UCSD-AML1 (cell line): ENCODE measurements around the gene TICRR.

Source experiments
- DNase-seq: peaks from one replicate; lab custom pipeline; 2025; ENCODE audit not compliant: unreplicated experiment; lab: John Stamatoyannopoulos, UW

Gene TICRR

DNA sequence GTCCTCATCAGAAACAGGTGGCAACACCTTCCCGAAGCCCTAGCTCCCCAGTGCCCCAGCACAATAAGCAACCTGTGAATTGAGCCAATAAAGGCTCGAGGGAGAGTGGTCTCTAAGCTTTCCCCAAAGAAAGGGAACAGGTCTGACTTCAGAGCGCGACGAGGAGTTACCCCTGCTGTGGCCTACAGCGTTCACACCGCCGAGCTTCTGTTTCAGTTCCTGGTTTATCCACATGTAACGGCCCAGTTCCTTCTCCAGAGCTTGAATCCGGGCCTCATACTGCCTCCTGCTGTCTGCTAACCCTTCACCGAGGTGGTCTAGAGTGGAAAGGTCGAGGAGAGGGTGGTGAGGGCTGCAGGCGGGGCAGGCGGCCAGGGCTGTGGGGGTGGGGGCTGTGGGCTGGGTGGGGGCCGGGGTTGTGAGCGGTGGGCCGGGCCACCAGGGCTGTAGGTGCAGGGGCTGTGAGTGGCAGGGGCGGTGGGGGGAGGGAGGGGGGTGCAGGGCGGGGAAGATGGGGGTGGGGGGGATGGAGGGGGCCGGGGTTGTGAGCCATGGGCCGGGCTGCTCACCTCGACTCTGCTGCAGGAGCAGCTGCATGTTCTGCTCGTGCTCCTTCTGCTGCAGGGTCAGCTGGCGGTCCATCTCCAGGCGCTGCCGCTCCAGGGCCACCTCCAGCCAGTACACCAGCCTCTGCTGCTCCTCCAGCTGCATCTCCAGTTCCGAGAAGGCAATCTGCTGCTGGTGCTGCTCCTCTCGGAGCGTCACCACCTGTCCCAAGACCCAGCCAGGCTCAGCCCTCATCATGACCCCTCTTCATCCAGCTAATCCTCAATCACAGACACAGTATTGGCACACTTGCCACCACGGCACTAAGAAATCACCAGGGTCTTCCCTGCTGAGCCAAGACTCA lies 53.8 kb downstream of the TICRR start:
- DNase-seq: no peak

DNA sequence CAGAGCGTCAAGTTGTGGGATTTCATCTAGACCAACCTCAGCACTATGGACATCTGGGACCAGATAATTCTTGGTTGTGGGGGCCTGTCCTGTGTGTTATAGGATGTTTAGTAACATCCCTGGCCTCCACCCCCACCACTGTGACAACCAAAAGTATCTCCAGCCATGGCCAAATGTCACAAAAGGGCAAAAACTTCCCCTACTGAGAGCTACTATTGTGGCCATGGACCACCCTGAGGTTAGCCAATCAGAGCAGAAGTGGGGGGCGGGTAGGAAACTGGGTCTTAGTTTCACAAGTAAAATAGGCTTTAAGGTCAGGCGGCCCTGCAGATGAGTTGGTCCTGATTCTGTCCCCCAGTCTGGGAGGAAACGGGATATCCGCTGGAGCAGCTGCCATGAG lies 54.6 kb downstream of the TICRR start:
- DNase-seq: no peak

DNA sequence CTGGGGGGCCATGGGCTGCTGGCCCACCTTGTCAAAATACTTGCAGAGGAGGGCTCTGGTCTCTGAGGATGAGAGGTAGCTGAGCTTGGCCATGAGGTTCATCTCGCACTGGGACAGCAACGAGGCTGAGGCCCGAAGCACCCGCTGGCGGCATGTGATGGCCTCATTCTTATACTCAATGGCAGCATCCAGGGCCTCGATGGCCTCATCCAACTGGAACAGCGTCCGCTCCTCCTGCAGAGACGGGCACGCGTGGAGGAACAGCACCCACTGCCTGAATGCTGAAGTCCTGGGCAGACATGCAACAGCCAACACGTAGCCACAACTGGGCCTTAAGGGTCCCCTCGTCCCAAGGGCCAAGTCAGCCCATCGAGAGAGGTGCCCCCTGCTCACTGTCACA lies 55.0 kb downstream of the TICRR start:
- no peak for DNase-seq

DNA sequence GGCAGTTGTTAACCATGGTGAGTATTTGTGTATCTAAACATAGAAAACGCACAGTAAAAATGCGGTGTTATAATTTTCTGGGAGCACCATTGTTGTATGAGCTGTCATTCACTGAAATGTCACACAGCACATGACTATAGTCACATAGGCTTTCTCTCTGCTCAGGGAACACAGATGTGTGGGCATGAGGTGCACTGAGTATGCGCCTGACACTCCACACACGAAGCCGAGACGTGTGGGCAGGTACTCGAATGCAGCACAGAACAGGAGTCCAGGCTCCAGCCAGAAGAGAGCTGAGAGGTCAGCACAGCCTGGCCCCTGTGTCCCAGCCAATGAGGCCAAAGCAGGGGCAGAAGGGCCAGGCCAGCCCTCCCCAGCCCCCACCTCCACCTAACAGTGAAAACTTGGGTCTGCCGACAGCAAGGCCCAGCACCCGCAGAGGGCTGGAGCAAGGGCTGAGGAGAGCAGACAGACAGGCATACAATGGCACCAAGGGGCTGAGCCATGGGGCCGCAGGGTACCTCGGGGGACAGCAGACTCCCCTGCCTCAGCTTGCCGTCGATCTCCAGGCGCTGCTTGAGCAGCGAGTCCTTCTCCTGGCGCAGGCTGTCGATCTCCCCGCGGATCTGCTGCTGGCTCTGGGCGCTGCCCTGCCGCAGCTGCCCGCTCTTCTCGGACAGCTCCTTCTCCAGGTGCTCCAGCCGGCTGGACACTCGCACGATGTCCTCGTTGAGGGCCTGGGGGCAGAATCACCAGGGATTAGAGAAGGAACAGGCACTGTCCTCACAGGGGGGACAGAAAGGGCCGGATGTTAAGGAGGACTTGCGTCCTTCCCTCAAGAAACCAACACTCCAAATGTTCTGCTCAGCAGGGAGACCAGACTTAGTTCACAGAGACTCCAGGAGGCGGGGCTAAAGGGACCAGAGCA lies 56.0 kb downstream of the TICRR start:
- no peak for DNase-seq

DNA sequence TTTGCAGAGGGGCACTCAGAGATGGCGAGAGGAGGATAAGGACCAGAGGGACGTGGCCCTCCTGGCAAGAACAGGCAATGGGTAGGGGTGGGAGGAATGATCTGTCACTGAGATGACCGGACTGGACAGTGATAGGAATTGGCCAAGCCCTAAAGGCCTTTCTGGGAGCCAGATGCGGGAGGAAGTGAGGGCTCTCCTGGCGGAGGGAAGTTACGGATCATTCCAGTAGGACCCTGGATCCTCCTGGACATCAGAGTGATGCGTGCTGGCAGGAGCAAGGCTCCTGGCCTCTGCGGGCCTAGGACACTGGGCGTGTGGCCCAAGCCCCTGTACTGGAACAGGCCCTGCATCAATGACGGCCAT lies 56.6 kb downstream of the TICRR start:
- no peak for DNase-seq

DNA sequence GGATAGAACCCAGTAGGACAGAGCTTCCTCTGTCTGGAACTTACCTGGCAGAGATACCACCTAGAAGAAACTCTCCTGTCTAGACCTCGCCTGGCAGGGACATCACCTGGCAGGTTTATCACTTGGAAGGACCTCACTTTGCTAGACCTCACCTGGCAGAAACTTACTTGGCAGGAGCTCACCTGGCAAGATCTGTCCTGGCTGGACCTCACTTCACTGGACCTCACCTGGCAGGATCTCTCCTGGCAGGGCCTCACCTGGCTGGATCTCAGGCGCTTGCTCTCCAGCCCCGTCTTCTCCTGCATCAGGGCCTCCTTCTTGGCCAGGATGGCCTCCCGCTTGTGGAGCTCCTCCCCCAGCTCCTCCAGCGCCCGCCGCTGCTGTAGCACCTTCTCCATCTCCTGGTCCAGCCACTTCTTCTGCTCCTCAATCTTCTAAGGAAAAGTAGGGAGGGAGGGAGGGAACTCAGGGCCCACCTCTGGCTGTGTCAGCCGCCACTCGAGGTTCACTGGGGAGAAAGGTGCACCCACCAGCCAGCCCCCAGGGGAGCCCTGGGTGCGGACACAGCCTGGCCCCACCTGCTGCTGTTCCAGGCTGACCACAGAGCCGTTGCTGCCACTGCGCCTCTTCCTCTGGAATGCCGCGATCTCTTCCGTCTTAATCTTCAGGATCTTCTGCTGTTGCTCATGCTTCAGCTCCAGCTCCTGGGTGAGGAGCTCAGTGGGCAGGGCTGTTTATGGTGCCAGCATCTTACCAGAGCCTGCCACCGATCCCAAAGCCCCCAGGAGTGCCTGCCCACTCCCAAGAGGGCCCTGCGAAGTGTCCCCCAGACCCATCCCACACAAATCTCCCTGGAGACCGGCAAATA lies 57.5 kb downstream of the TICRR start:
- DNase-seq: no peak

DNA sequence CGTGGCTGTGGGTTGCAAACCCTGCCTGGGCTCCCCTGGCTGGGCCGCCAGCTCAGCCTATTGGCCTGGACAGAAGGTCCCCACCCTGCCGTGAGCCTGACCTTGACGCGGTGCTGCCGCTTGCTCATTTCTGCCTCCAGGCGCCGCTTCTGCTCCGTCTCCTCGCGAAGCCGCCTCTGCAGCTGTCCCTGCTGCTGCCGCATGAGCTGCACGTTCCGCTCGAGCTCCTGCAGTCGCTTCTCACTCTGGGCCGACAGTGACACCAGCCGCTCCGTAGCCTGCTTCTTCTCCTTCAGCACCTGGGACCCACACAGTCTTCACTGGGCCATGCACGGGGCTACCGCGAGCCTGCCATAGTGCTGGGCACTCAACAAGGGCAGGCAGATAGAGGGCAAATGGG lies 58.3 kb downstream of the TICRR start:
- no peak for DNase-seq

DNA sequence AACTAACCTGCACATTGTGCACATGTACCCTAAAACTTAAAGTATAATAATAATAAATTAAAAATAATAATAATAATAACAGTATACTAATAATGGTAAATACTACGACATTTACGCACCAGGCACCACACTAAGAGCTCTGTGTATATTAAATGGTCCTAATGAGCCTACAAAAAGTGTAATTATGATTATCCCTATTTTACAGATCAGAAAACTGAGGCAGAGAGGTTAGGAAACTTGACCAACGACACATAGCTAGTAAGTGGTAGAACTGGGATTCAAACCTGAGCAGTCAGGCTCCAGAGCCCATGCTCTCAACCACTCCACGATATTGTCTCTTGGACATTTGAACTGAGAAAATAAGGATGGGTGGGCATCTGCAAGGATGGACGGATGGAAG lies 65.0 kb downstream of the TICRR start:
- DNase-seq: no peak

DNA sequence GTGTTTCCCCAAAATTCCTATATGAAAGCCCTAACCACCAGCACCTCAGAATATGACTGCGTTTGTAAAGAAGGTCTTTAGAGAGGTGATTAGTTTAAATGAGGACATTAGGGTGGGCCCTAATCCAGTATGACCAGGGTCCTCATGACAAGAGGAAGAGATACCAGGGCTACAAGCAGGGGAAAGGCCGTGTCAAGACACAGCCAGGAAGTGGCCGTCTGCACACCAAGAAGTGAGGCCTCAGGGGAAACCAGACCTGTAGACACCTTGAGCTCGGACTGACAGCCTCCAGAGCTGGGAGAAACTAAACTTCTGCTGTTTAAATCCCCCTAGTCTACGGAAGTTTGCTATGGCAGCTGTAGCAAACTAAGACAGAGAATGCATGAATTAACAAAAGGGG lies 65.8 kb downstream of the TICRR start:
- no peak for DNase-seq

DNA sequence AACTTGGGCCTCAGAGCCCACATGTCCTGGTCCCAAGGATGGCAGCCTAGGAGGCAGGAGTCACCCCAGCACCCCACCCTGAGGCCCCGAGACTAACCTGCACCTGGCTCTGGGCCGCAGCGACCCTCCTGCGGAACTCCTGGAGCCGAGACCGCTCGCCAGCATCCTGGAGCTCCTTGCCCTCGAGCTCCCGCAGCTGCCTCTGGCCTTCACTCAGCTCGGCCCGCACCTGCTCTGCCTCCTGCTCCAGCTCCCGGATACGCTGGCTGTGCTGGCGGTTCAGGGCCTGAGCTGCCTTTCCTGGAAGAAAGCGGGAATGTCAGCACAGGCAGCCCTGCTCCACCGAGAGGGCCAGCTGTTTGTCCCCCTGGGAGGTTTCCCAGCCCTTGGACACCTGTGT lies 66.8 kb downstream of the TICRR start:
- no peak for DNase-seq

DNA sequence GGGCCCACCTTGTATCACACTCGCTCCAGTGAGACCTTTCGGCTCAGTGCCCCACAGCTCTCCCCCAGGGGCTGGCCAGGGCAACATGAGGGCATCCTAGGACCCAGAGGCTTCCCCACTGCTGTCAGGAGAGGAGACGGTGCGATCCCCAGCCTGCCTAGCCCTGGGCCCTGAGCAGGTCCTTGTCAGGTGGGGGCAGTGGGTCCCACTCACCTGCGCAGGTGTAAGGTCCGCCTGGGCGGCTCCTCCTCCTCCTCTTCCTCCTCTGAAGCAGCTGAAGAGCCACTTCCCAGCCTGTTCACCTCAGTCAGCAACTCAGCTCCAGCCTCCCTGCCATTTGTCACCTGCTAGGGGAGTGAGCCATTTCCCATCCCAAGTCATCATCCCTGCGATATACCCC lies 70.4 kb downstream of the TICRR start:
- DNase-seq: no peak

DNA sequence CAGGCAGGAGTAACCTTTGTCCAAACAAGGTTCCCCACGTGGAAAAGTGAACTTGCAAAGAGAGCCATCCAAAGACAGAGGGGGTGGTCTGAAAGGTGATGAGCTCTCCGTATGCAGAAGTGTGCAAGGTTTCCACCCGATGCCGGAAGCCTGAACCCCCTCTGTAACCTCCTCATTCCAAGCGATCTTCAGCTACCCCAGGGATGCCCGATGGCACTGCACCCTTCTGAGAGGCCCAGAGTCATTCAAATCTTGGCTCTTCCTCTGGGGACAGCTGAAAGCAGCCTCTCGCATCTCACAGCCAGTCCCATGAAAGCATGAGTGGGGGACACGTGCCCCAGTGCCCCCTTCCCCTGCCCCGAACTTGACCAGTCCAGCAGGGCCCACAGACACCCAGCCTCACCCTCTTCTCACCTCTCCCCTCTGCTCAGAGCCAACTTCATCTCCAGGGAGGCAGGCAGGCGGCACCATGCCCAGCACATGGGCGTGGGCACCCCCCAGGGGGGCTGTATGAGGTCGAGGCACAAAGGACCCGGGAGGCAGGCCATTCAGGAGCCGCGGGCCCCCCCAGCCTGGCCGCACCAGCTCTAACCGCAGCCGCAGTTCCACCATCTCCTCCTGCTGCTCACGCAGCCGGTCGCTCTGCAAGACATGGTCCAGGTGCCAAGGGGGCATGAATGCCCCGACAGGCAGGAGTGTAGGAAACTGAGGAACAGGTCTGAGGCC lies 71.3 kb downstream of the TICRR start:
- DNase-seq: no peak

DNA sequence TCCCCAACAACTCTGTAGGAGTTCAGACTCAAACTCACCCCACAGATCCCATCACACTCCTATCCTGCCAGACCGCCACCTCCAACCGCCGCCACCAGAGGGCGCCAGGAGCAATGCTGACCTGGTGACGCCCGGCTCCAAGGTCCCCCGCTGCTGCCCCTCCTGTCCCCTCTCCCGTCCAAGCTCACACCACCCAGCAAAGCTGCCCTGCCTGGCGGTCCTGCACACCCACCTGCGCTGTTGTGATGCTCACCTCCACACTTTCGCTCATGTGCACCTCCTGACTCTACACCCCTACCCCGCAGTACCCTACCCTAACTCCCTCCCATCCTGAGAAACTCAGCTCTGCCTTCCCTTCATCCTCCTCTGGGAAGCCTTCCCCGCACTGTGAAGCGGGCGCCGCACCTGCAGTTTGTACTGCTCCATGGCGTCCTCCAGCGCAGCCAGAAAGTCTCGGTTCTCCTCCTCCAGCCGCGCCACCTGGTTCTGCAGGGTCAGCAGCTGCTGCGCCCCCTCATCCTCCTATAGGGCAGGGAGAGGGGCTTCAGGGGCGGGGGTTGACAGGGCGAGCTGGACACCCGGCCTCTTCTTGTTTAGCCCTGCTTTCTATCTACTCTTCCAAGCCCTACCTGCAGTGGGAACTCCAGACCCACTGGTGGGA lies 72.1 kb downstream of the TICRR start:
- peak; percentile 67 for DNase-seq

DNA sequence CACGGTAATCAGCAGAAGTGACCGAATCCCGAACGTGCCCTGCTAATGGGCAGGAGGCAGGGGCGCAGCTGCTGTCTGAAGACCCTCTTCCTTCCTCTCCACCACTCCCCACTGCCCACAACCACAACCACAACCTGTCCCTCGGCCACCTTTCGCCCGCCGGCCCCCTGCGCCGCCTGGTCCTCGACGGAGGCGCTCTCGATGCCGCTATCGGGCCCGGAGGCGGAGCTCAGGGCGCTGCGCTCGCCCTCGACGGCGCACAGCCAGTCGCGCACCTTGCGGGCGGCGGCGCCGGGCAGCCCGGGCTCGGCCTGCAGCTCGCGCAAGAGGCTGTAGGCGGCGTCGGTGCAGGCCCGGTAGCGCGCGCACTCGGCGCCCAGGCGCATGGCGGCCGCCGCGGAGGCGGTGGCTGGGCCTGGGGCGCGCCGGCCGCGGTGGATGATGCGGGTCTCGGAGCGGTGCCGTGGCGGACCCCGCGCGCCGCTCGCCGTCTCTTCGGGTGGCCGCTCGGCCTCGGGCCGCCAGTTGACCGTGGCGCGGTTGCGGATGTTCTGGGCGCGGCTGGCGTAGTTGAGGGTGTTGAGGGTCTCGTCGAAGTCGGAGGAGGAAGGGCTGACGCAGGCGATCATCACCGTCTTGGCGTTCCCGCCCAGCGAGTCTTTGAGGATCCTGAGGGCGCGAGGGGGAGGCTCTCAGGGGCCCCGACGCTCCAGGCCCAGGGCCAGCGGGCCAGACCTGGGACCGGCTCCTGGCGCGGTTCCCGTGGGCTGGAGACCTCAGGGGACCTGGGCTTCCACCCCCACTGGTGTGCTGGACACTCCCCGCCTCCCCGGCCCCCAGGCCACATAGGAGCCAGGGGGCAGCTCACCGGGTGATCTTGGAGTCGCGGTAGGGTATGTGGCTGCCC lies 73.1 kb downstream of the TICRR start:
- DNase-seq: no peak

DNA sequence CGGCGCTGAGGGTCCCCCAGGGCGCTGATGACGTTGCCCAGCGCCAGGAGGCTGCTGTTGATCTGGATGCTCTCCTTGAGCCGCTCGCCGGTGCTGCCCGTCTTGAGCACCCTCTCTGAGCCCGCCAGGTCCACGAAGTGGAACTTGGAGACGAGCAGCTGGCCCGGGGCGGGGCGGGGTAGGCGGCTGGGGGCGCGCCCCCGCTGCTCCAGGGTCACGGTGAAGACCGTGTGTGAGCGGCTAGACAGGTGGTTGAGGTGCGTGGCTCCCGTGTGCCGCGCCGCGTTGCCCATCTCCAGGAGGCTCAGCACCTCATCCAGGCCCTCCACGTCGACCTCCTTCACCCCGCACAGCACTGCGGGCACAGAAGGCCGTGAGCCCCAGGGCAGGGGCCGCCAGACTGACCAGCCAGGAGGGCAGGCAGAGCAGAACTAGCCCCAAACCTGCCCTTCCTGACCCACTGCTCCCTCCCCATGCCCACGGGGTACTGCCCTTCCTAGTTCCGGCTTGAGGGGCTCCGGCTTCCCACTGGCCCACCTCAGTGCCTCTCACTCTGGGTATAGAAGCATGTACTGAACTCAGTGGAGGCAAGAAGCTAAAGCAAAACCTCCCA lies 73.8 kb downstream of the TICRR start:
- DNase-seq: no peak

DNA sequence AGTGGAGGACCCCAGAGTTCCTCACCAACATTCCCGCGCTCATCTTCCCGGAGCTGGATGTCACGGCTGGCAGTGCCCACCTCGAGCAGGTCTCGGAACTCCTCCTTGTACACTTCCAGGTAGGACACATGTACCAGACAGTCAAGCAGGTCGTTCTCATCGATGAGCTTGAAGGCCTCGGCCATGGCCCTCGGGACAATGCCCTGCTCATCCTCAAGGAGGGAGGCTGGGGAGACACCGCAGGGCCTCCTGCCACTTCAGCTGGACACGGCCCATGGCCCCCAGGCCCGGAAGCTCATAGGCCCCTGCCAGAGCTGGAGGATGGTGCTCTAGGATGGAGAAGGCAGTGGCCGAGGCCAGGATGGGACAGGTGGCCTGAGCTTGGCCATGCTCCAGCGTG lies 74.4 kb downstream of the TICRR start:
- DNase-seq: no peak

DNA sequence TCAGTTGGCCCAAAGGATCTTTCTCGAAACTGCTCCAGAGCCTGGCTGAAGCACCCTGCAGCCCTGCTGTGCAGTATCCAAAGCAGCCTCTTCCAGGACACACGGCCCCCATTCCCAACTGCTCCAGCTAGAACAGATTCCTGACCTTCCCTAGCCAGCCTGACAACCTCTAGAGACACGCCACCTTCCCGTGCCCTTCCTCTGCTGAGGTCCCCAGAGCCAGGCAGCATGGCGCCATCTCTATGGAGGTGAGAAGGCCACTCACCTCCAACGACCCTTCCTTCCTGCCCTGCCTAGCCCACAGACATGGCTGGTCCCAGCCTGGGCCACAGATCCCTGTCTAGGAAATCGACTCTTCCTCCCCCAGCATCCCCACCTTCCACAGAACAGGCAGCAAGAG lies 76.9 kb downstream of the TICRR start:
- no peak for DNase-seq

DNA sequence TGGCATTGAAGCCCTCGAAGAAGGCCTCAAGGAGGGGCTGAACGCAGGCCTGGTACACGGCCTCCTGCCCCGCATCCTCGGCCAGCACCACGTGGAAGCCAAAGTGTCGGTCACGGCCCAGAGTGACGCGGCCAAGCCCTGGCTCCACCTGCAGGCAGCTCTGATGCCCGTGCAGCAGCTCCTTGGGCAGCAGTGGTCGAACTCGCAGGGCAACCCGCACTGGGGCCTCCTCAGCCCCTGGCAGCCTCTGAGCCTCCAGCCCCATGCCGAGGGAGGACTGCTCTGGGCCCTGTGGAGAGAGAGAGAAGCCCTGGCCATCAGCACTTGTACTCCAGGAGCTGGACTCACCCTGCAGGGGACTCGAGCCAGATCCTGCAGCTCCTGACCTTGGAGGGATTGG lies 77.4 kb downstream of the TICRR start:
- no peak for DNase-seq

DNA sequence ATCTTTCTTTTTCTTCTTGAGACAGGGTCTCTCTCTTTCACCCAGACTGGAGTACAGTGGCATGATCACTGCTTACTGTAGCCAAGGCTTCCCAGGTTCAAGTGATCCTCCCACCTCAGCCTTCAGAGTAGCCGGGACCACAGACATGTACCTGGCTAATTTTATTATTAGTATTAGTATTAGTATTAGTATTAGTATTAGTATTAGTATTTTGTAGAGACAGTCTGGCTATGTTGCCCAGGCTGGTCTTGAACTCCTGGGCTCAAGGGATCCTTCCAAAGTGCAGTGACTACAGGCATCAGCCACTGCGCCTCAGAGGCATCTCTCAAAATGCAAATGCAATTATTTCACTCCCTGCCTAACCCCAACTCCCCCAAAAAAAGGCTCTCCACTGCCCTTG lies 78.3 kb downstream of the TICRR start:
- no peak for DNase-seq
